Breast epithelium (tissue), 3 donors: Measurements from ENCODE around the gene GPATCH2.

ENCODE experiments used
- CTCF ChIP-seq, 3 donors: fragments of 450-650 bp; IDR thresholded peaks; one replicate each; pipeline ENCODE4 v1.5.1; 2016 to 2017; ENCODE audit warnings: antibody characterized with exemption in 3 of 3, mild to moderate bottlenecking in 3 of 3, moderate library complexity in 3 of 3
- POLR2A ChIP-seq: fragments of 450-650 bp; IDR thresholded peaks from one replicate; pipeline ENCODE4 v1.6.1; 2016; ENCODE audit warnings: antibody characterized with exemption, mild to moderate bottlenecking, moderate library complexity
- POLR2AphosphoS5 ChIP-seq, 3 donors: sonication (generic); formaldehyde crosslinking; IDR thresholded peaks; one replicate each; pipeline ENCODE4 v1.6.1; 2017; ENCODE audit warnings: antibody characterized with exemption in 3 of 3

DNA sequence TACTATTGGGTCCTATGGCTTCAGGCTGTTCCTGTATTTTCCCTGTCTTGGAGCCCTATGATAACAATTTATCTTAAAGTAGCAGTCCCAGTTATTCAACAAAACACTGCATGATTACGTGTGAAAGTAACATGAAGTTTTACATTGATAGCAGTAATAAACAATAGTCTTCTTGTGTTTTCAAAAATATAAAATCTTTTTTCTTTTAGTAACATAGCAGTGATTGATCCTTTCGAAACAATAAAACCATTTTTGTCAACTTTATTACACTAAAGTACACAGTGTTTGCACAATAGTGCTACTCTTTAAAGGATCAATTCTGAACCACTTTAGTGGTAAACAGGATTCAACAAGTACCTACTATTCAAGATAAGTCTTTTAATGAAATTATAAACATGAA, 90.6 kb downstream of the GPATCH2 start:
- TF ChIP-seq CTCF (IDR thresholded peaks at IDR 0.05) (no peak), POLR2A (no peak), POLR2AphosphoS5 (IDR thresholded peaks at IDR 0.05) (no peak)
